Activated T-helper 2 cell treated with anti-CD3 and anti-CD28 coated beads, Interferon-gamma antibody, Interleukin-2, Interleukin-4, amounts not matched to agents 10 μg/mL and 5 μg/mL and 100 μg/mL, durations not matched to agents 14 hours and 24 hours and 36 hours (primary cell): ENCODE measurements around the gene ZC3H12A. TPM values are rescaled to one million over a fixed set of nuclear protein-coding genes. Genes with fewer than 3 reads are reported as not detected.
A peak's percentile ranks its signal among the peaks of the same experiment; 100 is the strongest.

Experiments used
- DNase-seq: peaks from one replicate; pipeline ENCODE4 v3.0.0; 2021; ENCODE audit warnings: low spot score
- H3K27ac Mint-ChIP-seq: one replicate; pipeline ENCODE4 v1.8.0; 2021; ENCODE audit warnings: mixed read lengths
- H3K27me3 Mint-ChIP-seq: one replicate; pipeline ENCODE4 v1.8.0; 2021; ENCODE audit warnings: low read depth, mixed read lengths
- H3K36me3 Mint-ChIP-seq: one replicate; pipeline ENCODE4 v1.8.0; 2021; ENCODE audit warnings: low read depth, mixed read lengths
- H3K4me1 Mint-ChIP-seq: one replicate; pipeline ENCODE4 v1.8.0; 2021; ENCODE audit warnings: low read depth, mixed read lengths
- H3K4me3 Mint-ChIP-seq: one replicate; pipeline ENCODE4 v1.8.0; 2021; ENCODE audit warnings: low read depth, mild to moderate bottlenecking, moderate library complexity, mixed read lengths
- H3K9me3 Mint-ChIP-seq: one replicate; pipeline ENCODE4 v1.8.0; 2021; ENCODE audit warnings: mixed read lengths
- intact Hi-C: fragments of 100-400 bp; cut with micrococcal nuclease; formaldehyde crosslinking; loops from one replicate; pipeline ENCODE4 v1.15.1; 2023
- total RNA-seq: library from RNA; stranded (reverse); gene quantifications from 2 replicates; pipeline ENCODE4 v1.2.3, GENCODE V29; 2022

Gene ZC3H12A
- total RNA-seq, 1 donor from 2014 or later = 23.6 TPM

GRCh38 chr1:37482796-37483744, 8.7 kb downstream of the ZC3H12A start:
- Mint-ChIP-seq H3K36me3 (peaks cover 59% of the 10 kb centered on the region), H3K4me1 (peaks cover 31% of the 10 kb centered on the region), H3K4me3 (peak overlapping the region; percentile 13), H3K9me3 (no peaks in the 10 kb centered on the region), H3K27ac (peak overlapping the region; percentile 76), H3K27me3 (no peaks in the 10 kb centered on the region)
- DNase-seq = no peak
- intact Hi-C loops = no loop called here

DNA sequence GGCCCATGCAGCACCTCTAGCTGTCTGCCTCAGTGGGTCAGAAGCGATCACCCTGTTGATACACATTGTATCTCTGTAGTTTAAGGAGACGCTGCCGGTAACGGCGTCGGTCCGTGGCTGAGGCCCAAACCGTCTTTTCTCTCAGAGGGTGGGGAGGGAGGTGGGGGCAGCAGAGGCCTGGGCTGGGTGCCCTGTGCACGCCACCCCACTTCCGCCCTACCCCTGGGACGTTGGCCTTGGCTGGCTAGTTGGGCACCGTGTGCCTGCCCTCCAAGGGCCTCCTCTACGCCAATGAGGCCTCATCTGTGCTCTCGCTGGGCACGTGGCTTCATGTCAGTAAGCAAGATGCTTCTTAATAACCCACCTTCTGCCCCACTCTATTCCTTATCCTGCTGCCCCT, 9.4 kb downstream of the ZC3H12A start:
- intact Hi-C loops = no loop called here
- H3K4me1 Mint-ChIP-seq = peaks cover 31% of the 10 kb centered on the region
- peak overlapping the region; percentile 48 for H3K27ac Mint-ChIP-seq
- no peaks in the 10 kb centered on the region for H3K27me3 Mint-ChIP-seq
- DNase-seq = no peak
- no peaks in the 10 kb centered on the region for H3K9me3 Mint-ChIP-seq
- peaks cover 51% of the 10 kb centered on the region for H3K36me3 Mint-ChIP-seq
- H3K4me3 Mint-ChIP-seq = no peak overlapping the region

DNA sequence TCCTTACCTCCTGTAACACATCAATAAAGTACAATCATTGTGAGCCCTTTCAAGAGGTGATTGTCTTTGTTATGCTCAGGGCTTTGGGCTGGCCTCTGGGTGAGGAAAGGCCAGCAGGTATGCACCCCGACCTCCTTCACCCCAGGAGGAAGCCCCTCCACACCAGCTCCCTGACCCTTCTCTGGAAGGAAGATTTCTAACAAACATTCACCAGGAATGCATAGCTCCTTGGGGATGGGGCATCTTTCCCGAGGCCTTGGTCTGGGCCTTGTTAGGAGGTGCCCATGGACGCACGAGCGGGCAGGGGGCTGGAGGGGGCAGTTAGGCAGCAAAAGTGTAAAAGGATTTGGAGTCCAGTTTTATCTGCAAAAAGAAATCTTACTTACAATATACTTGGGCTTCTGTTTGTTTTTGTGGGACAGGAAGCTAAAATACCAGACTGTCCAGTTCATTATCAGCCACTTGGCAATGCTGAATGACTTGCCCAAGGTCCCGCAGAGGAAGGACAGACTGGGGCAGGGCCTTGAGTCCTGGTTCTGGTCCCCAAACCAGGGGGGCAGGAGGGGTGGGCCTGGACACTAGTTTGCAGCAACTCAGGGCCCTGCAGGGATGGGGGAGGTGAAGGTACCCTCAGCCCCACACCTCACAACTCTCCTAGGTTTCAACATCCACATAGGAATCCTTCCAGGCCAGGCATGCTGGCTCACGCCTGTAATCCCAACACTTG, 10.1 kb downstream of the ZC3H12A start:
- Mint-ChIP-seq H3K27me3 (no peaks in the 10 kb centered on the region), H3K36me3 (peaks cover 44% of the 10 kb centered on the region), H3K4me1 (peaks cover 27% of the 10 kb centered on the region), H3K9me3 (no peaks in the 10 kb centered on the region), H3K4me3 (no peak overlapping the region), H3K27ac (peak overlapping the region; percentile 48)
- DNase-seq = no peak
- intact Hi-C loops = no loop called here

- intact Hi-C loops = no loop called here
- H3K4me3 Mint-ChIP-seq = no peak overlapping the region
- no peak overlapping the region for H3K27ac Mint-ChIP-seq
- no peaks in the 10 kb centered on the region for H3K27me3 Mint-ChIP-seq
- DNase-seq = no peak
- H3K4me1 Mint-ChIP-seq = peaks cover 20% of the 10 kb centered on the region
- H3K9me3 Mint-ChIP-seq = no peaks in the 10 kb centered on the region
- H3K36me3 Mint-ChIP-seq = peaks cover 39% of the 10 kb centered on the region
These were observed 11.7 kb downstream of the ZC3H12A start for GRCh38 chr1:37485902-37486679.

- peak overlapping the region; percentile 10 for H3K27ac Mint-ChIP-seq
- DNase-seq = peak; percentile 62
- H3K4me3 Mint-ChIP-seq = no peak overlapping the region
- H3K9me3 Mint-ChIP-seq = no peaks in the 10 kb centered on the region
- no peaks in the 10 kb centered on the region for H3K27me3 Mint-ChIP-seq
- peaks cover 32% of the 10 kb centered on the region for H3K36me3 Mint-ChIP-seq
- H3K4me1 Mint-ChIP-seq = peaks cover 12% of the 10 kb centered on the region
- intact Hi-C loops = loop anchor here (1.0 kb wide), 1 partner anchor 33 kb away; no protein-coding TSS in a partner anchor
These were observed 12.6 kb downstream of the ZC3H12A start for GRCh38 chr1:37486680-37487618.

DNA sequence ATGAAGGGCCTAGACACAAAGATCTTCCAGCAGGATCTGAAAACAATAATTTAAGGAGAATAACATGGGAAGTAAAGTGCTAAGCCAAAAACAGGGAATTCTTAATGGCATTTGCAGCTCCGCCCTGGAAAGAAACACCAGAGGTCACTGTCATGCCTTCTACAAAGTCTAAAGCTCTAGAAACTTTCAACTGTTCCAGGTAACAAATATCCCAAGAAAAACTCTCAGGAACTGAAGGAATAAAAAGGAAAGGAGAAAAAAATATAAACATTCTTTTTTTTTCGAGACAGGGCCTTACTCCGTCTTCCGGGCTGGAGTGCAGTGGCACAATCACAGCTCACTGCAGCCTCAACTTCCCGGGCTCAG, 13.2 kb downstream of the ZC3H12A start:
- intact Hi-C loops = loop anchor here (1.0 kb wide), 1 partner anchor 33 kb away; no protein-coding TSS in a partner anchor
- no peak for DNase-seq
- no peak overlapping the region for H3K4me3 Mint-ChIP-seq
- no peaks in the 10 kb centered on the region for H3K27me3 Mint-ChIP-seq
- no peaks in the 10 kb centered on the region for H3K9me3 Mint-ChIP-seq
- H3K4me1 Mint-ChIP-seq = peaks cover 10% of the 10 kb centered on the region
- peaks cover 28% of the 10 kb centered on the region for H3K36me3 Mint-ChIP-seq
- peak overlapping the region; percentile 10 for H3K27ac Mint-ChIP-seq

GRCh38 chr1:37493336-37494098, 19.1 kb downstream of the ZC3H12A start:
- Mint-ChIP-seq H3K27ac (peak overlapping the region; percentile 89), H3K36me3 (peaks cover 37% of the 10 kb centered on the region), H3K9me3 (no peaks in the 10 kb centered on the region), H3K4me1 (peaks cover 11% of the 10 kb centered on the region), H3K27me3 (no peaks in the 10 kb centered on the region), H3K4me3 (no peak overlapping the region)
- no peak for DNase-seq
- intact Hi-C loops = no loop called here

GRCh38 chr1:37495875-37496274, 21.5 kb downstream of the ZC3H12A start:
- Mint-ChIP-seq H3K9me3 (no peaks in the 10 kb centered on the region), H3K4me3 (no peak overlapping the region), H3K27me3 (no peaks in the 10 kb centered on the region), H3K27ac (no peak overlapping the region), H3K4me1 (peaks cover 11% of the 10 kb centered on the region), H3K36me3 (peaks cover 47% of the 10 kb centered on the region)
- DNase-seq = no peak
- intact Hi-C loops = no loop called here

DNA sequence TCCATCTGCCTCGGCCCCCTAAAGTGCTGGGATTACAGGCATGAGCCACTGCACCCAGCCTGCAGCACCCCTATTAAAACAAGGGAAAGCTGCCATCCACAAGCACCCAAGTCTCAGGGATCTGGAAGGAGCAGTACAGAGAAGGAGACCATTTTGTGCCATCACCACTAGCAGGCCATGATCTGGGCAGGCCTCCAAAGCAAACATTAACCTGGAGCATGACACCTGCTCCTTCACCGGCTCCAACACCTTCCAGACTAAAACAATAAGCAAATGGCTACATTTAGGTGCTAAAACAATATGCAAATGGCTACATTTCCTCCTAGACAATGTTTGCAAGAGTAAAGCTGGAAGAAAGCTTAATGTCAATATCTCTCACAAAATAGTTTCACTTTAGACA, 23.5 kb downstream of the ZC3H12A start:
- H3K27me3 Mint-ChIP-seq = no peaks in the 10 kb centered on the region
- intact Hi-C loops = no loop called here
- no peaks in the 10 kb centered on the region for H3K9me3 Mint-ChIP-seq
- no peak overlapping the region for H3K27ac Mint-ChIP-seq
- no peak for DNase-seq
- H3K4me1 Mint-ChIP-seq = peaks cover 8% of the 10 kb centered on the region
- peaks cover 54% of the 10 kb centered on the region for H3K36me3 Mint-ChIP-seq
- no peak overlapping the region for H3K4me3 Mint-ChIP-seq

- H3K27me3 Mint-ChIP-seq = no peaks in the 10 kb centered on the region
- H3K27ac Mint-ChIP-seq = no peak overlapping the region
- H3K9me3 Mint-ChIP-seq = no peaks in the 10 kb centered on the region
- H3K4me3 Mint-ChIP-seq = no peak overlapping the region
- intact Hi-C loops = no loop called here
- DNase-seq = no peak
- H3K36me3 Mint-ChIP-seq = peaks cover 48% of the 10 kb centered on the region
- no peaks in the 10 kb centered on the region for H3K4me1 Mint-ChIP-seq
These were observed 24.7 kb downstream of the ZC3H12A start for GRCh38 chr1:37498872-37499617.

DNA sequence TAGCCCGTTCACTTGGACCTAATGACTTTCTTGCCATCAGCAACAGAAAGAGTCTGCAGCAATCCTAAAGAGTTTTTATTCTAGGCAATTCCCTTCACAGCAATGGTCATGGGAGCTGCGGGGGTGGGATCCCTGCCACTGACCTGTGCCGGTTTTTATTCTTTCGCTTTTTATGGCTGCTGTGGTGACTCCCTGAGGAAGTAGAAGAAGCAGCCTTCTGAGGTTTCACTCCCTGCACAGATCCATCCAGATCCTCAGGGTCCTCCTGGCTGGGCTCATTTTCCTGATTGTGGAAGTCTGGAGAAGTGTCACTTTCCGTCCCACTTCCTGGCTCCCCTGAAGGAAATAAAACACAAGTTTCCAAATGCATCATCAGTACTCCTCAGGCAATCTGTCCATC, 27.3 kb downstream of the ZC3H12A start:
- no peaks in the 10 kb centered on the region for H3K27me3 Mint-ChIP-seq
- peaks cover 57% of the 10 kb centered on the region for H3K36me3 Mint-ChIP-seq
- H3K9me3 Mint-ChIP-seq = no peaks in the 10 kb centered on the region
- H3K4me1 Mint-ChIP-seq = peaks cover 2% of the 10 kb centered on the region
- H3K27ac Mint-ChIP-seq = no peak overlapping the region
- no peak overlapping the region for H3K4me3 Mint-ChIP-seq
- no peak for DNase-seq
- intact Hi-C loops = no loop called here
